NCI-H2196 treated with DMSO at 0.1 percent for 48 hours (cell line): Measurements from ENCODE around the gene MEIS1.

Experiments
- DNase-seq: peaks from one replicate; lab custom pipeline; 2025; ENCODE audit not compliant: unreplicated experiment; lab: John Stamatoyannopoulos, UW

Gene MEIS1

GRCh38 chr2:66561645-66562303, 126.8 kb downstream of the MEIS1 start:
- DNase-seq, result no peak

GRCh38 chr2:66562304-66562685, 127.4 kb downstream of the MEIS1 start:
- no peak for DNase-seq

DNA sequence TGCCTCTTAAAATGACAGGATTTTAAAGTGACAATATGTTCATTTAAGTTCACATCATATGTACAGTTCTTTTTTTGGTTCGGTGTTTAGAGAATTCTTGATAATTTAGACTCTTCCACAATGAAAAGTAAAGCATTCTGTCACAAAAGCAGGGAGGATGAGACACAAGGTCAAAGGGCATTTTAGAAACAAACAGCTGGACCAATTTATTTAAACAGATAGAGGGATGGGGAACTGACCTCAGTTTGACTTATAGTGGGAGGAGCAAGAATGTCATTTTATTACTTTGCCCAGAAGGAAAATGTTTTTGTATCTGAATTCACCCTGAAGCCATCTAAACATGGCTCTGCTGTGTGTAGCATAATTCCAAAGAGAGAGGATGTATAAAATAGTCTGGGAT, 128.5 kb downstream of the MEIS1 start:
- DNase-seq, result no peak

- DNase-seq, result no peak
Observed at GRCh38 chr2:66565291-66565690, 130.4 kb downstream of the MEIS1 start.

DNA sequence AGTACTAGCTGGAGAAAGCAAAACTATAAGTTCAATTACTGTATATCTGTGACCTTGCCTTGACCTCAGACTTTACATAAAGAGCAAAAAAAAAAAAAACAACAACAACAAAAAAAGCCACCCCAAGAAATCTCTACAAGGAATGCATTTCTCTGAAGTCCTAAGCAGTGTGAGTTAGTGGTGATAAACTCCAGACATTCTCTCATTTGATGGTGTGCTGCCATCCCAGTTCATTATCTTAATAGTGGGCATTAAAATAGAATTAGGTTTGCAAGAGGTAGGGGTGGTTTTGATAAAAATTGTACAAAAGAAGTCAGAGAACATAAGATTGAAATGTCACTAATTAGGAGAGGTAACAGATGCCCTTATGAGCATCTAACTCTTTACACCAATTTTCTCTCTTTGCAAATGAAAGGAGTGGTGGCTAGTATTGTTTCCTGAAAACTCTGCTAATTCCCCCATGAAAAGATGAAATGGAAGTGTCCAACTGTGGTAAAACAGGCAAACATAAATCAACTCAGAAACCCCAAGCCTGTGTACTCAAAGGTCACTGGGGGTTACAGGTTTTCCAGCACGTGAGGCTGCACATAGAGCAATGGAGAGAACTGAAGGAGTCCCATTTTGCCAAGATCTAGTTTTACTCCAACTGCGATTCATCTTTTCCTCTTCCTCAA, 131.9 kb downstream of the MEIS1 start:
- no peak for DNase-seq

DNA sequence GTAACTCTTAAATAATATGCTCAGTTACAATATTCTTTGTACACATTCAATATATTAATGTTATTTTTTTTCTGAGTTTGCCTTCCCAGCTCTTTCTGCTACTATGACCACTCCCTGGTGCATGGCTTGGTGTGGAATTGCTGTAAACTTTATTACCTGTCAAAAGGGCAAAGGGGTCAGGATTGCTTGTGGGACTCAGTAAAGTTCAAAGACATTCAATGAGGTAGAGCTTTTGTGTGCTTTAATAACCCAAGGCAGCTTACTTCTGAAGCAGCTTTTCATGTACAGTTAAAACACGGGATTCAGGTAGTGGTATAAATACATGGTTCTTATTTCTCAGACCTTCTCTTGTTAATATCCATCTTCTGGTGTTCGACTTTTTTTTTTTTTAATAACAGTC, 132.8 kb downstream of the MEIS1 start:
- DNase-seq, result no peak

- DNase-seq, result no peak
Observed at GRCh38 chr2:66568650-66569300, 133.8 kb downstream of the MEIS1 start.

- no peak for DNase-seq
Observed at GRCh38 chr2:66569321-66569851, 134.5 kb downstream of the MEIS1 start.

DNA sequence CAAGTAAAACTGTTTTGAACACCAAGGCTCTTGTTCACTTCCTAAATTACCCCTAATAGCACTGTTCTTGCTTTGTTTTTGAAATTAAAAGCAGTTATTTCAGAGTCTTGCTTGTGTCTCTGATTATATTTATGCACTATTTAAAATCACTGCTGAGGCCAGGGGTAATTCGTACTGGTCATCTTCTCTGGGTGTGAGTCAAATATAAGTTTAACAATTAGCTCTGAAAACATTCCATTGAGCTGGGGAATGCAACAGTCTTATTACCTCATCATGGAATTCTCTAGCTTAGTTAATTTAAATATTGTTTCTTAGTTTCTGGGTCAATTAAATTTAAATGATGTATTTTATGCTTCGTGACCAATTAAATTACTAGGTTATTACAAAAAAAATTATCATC, 135.0 kb downstream of the MEIS1 start:
- DNase-seq, result no peak

DNA sequence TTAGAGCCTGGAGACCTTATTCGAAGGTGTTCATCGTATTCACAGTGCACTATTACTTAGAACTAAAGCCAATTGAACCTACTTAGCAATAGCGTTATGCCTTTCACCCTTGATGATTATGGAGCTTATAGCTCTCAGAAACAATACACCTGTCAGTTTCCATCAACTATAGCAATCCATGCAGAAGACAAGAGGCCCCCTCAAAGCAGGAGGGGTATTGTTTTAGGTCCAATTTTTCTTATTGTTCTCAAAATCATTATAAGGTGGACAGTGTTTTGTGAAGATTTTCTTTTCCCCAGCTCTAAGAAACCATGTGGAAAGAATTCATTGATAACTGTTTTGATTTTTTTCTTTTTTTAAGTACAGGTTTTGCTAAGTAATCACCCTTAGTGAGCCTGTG, 135.5 kb downstream of the MEIS1 start:
- no peak for DNase-seq

DNA sequence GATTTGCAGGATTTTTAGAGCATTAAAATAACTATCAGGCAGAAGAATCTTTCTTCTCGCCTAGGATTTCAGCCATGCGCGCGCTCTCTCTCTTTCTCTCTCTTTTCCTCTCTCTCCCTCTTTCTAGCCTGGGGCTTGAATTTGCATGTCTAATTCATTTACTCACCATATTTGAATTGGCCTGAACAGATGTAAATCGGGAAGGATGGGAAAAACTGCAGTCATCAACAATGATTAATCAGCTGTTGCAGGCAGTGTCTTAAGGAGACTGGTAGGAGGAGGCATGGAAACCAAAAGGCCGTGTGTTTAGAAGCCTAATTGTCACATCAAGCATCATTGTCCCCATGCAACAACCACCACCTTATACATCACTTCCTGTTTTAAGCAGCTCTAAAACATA, 137.0 kb downstream of the MEIS1 start:
- no peak for DNase-seq

DNA sequence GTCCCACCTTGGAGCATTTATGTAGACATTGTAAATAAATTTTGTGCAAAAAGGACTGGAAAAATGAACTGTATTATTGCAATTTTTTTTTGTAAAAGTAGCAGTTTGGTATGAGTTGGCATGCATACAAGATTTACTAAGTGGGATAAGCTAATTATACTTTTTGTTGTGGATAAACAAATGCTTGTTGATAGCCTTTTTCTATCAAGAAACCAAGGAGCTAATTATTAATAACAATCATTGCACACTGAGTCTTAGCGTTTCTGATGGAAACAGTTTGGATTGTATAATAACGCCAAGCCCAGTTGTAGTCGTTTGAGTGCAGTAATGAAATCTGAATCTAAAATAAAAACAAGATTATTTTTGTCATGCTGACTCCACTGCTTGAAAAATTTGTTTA, 137.5 kb downstream of the MEIS1 start:
- DNase-seq, result no peak

DNA sequence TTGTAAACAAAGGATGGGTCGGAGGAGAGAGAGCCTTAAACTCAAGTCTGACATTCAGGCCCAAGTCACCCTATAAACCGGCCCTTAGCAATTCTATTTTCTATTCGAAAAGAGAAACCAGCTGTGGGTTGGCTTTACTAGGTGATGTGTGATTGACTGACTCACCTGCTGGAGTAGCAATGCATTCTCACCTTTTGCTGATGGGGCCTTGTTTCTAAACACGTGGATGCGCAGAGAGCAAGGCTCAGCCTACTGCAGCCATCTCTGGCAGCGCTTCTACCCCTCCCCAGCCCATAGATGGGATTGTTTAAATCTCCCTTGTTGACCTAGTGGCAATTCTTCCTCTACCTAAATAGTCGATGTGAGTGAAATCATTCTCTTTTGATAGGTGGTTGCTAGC, 138.5 kb downstream of the MEIS1 start:
- no peak for DNase-seq

DNA sequence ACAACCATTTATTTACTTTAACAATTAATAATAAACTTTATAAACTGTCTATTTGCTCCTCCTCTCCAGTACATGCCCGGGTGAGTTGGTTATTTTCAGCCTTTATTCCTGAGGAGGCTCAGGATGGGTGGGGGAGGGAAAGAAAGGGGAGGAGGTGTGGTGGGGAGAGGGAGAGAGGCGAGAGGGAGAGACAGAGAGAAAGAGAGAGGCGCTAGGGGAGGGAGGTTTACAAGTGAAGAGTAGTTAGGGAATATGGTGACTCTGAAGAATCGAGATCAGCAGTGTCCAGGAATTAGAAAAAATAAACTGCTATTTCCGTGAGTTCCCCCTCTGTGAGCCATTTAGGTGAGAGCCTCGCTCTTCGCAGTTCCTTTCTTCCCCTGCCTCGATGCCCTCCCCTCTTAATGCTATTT, 138.9 kb downstream of the MEIS1 start:
- DNase-seq, result no peak

GRCh38 chr2:66574701-66575624, 140.0 kb downstream of the MEIS1 start:
- DNase-seq, result peak; percentile 23

DNA sequence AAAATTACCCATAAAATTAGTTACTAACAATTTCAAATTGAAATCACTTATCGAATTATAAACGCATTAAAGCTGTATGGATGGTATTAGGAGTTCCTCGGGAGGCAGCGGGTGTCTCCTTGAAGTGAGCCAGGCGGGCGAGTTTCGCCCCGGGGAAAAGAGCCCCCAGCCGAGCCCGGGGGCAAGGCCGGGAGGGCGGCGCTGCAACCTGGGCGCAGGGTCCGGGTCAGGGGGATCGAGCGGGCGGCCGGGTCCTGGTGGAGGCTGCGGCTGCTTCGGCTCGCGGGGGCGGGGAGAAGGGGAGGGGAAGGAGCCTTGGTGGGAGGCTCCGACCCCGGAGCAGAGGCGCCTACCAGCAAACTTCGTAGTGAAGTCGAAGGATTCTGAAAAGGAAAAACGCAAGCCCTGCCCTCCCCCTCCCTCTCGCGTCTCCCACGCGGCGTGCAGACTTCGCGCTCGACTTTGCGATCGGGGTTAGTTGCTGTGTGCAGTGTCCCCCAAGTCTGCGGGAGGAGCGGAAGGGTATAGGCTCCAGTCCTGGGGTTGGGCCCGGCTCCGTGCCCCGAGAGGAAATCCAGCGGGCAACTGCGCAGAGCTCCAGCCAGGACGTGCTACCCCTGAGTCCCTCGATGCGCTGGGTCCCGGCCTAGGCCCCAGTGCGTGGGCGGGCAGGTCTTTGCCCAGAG, 140.8 kb downstream of the MEIS1 start:
- DNase-seq, result no peak

GRCh38 chr2:66576311-66576560, 141.3 kb downstream of the MEIS1 start:
- DNase-seq, result no peak

GRCh38 chr2:66576561-66577320, 141.8 kb downstream of the MEIS1 start:
- DNase-seq, result no peak

DNA sequence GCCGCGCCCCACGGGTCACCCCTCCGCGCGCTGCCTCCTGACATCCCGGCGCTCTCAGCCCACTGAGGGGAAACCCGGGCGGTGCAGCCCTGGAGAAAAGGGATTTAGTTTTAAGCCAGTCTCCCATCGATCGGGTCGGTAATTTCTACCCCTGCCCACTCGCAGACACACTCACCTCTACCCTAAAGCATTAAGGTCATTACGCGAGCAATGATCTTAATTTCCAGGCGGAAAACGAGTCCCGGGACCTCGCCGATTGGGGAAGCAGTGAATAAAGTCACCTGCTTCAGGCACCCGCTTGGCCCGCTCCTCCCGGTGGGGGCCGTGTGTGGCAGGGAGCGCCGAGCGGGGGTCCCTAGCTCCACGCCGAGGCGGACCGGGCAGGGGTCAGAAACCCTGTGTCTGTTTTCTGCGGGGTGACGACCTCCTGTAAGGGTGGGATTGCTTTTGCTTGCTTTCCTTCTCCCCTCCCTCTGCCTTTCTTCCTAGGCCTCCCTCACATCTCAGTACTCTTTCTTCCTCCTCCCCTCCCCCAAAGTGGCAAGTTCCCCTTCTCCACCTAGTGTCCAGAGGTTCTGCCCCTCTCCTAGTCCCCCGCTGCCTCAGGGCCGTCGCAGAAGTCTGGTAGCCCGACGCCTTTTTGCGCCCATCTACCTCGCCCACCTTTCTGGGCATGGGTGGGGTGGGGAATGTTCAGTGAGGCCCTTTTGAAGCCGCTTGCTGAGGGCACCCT, 142.6 kb downstream of the MEIS1 start:
- DNase-seq, result no peak
